ENCODE measurements around the gene LRRC8A.
"Not testable (repeated sequence)": the region's sequence is repeated elsewhere in the genome, so short reads cannot be mapped to it uniquely, and the experiment has no call there.

Gene LRRC8A

DNA sequence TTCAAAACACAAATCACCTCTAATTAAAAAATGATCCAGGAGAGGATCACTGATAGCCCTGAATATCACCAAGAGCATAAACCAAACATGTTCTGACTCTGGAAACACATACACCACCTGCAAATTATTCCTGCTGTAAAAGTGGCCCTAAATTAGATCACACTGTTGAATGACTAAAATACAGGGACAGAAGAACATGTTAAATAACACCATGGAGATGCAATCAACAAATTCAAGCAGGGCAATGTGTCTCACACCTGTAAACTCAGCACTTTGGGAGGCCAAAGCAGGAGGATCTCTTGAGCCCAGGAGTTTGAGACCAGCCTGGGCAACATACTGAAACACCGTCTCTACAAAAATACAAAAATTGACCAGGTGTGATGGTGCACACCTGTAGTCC, 34.1 kb upstream of the LRRC8A start:
- no peak overlapping the region for H3K4me3 ChIP-seq (ENCODE audit: low read length)
- H3K36me3 ChIP-seq (ENCODE audit: insufficient read depth, low read depth, low read length), result peaks cover 2% of the 10 kb centered on the region; the same call in 1 of the 2 replicates
- no peaks in the 10 kb centered on the region for H3K27me3 ChIP-seq (ENCODE audit: insufficient read depth, low read length)
- H3K9me3 ChIP-seq (ENCODE audit: insufficient read depth, low read depth, low read length), result no peaks in the 10 kb centered on the region; the same call in 1 of the 2 replicates
- H3K9ac ChIP-seq (ENCODE audit: low read depth, low read length), result no peak overlapping the region
- no peak overlapping the region for H3K27ac ChIP-seq (ENCODE audit: low read length)
- no peaks in the 10 kb centered on the region for H3K4me1 ChIP-seq (ENCODE audit: insufficient read depth, low read length)

DNA sequence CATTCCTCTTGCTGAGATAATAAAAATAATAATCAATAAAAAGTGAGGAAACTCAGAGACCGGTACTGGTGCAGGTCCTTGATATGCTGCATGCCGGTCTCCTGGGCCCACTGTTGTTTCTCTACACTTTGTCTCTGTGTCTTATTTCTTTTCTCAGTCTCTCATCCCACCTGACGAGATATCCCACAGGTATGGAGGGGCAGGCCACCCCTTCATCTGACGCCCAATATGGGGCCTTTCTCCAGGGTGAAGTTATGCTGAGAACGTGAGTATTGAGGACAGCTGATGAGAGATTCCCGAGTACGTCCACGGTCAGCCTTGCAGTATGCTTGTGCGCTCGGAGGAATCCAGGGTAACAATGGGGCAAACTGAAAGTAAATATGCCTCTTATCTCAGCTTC, 30.9 kb upstream of the LRRC8A start:
- not testable (repeated sequence) for H3K9ac ChIP-seq (ENCODE audit: low read depth, low read length); H3K27ac ChIP-seq (ENCODE audit: low read length); H3K4me1 ChIP-seq (ENCODE audit: insufficient read depth, low read length); H3K4me3 ChIP-seq (ENCODE audit: low read length); H3K27me3 ChIP-seq (ENCODE audit: insufficient read depth, low read length); H3K9me3 ChIP-seq (ENCODE audit: insufficient read depth, low read depth, low read length); H3K36me3 ChIP-seq (ENCODE audit: insufficient read depth, low read depth, low read length)

DNA sequence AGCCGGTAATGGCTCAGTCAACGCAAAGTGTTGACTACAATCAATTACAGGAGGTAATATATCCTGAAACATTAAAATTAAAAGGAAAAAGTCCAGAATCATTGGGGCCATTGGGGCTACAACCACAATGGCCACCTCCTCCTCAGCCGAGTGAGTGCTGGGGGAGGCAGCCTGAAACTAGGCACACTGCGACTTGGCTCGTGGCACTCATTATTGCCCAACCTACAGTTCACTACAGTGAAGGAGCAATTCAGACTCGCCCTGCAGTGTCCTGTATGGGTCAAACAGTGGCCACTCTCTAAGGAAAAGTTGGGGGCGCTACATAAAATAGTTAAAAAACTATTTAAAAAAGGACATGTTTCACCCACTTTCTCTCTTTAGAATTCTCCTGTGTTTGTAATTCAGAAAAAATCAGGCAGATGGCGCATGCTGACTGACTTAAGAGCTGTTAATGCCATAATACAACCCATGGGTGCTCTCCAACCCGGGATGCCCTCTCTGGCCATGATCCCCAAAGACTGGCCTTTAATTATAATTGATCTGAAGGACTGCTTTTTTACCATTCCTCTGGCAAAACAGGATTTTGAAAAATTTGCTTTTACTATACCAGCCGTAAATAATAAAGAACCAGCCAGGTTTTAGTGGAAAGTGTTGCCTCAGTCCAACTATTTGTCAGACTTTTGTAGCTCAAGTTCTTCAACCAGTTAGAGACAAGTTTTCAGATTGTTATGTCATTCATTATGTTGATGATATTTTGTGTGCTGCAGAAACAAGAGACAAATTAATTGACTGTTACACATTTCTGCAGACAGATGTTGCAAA, 29.9 kb upstream of the LRRC8A start:
- not testable (repeated sequence) for H3K27ac ChIP-seq (ENCODE audit: low read length)

DNA sequence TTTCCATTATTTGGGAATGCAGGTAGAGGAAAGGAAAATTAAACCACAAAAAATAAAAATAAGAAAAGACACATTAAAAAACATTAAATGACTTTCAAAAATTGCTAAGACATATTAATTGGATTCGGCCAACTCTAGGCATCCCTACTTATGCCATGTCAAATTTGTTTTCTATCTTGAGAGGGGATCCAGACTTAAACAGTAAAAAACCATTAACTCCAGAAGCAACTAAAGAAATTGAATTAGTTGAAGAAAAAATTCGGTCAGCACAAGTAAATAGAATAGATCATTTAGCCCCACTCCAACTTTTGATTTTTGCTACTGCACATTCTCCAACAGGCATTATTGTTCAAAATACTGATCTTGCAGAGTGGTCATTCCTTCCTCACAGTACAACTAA, 29.3 kb upstream of the LRRC8A start:
- H3K9ac ChIP-seq (ENCODE audit: low read depth, low read length); H3K27ac ChIP-seq (ENCODE audit: low read length); H3K9me3 ChIP-seq (ENCODE audit: insufficient read depth, low read depth, low read length); H3K4me1 ChIP-seq (ENCODE audit: insufficient read depth, low read length); H3K4me3 ChIP-seq (ENCODE audit: low read length); H3K36me3 ChIP-seq (ENCODE audit: insufficient read depth, low read depth, low read length); H3K27me3 ChIP-seq (ENCODE audit: insufficient read depth, low read length): not testable (repeated sequence)

More for the DNA sequence above, 29.9 kb upstream of the LRRC8A start:
- H3K4me3 ChIP-seq (ENCODE audit: low read length); H3K36me3 ChIP-seq (ENCODE audit: insufficient read depth, low read depth, low read length); H3K27me3 ChIP-seq (ENCODE audit: insufficient read depth, low read length); H3K9me3 ChIP-seq (ENCODE audit: insufficient read depth, low read depth, low read length); H3K9ac ChIP-seq (ENCODE audit: low read depth, low read length); H3K4me1 ChIP-seq (ENCODE audit: insufficient read depth, low read length): not testable (repeated sequence)

DNA sequence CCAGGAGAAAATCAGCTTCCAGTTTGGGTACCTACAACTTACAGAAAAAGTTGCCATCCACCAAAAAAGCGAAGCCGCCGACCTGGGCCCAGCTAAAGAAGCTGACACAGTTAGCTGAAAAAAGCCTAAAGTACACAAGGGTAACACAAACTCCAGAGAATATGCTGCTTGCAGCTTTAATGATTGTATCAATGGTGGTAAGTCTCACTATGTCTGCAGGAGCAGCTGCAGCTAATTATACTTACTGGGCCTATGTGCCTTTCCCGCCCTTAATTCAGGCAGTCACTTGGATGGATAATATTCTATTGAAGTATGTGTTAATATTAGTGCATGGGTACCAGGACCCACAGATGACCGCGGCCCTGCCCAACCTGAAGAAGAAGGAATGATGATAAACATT, 27.5 kb upstream of the LRRC8A start:
- not testable (repeated sequence) for H3K4me3 ChIP-seq (ENCODE audit: low read length); H3K27me3 ChIP-seq (ENCODE audit: insufficient read depth, low read length); H3K4me1 ChIP-seq (ENCODE audit: insufficient read depth, low read length); H3K9ac ChIP-seq (ENCODE audit: low read depth, low read length); H3K27ac ChIP-seq (ENCODE audit: low read length); H3K9me3 ChIP-seq (ENCODE audit: insufficient read depth, low read depth, low read length); H3K36me3 ChIP-seq (ENCODE audit: insufficient read depth, low read depth, low read length)

DNA sequence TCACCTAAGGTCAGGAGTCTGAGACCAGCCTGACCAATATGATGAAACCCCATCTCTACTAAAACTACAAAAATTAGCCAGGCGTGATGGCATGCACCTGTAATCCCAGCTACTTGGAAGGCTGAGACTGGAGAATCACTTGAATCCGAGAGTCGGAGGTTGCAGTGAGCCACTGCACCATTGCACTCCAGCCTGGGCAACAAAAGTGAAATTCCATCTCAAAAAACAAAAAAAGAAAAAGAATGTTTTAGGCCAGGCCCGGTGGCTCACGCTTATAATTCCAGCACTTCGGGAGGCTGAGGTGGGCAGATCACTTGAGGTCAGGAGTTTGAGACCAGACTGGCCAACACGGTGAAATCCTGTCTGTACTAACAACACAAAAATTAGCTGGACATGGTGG, 23.5 kb upstream of the LRRC8A start:
- H3K9me3 ChIP-seq (ENCODE audit: insufficient read depth, low read depth, low read length); H3K4me1 ChIP-seq (ENCODE audit: insufficient read depth, low read length); H3K36me3 ChIP-seq (ENCODE audit: insufficient read depth, low read depth, low read length); H3K4me3 ChIP-seq (ENCODE audit: low read length); H3K9ac ChIP-seq (ENCODE audit: low read depth, low read length); H3K27me3 ChIP-seq (ENCODE audit: insufficient read depth, low read length); H3K27ac ChIP-seq (ENCODE audit: low read length): not testable (repeated sequence)

DNA sequence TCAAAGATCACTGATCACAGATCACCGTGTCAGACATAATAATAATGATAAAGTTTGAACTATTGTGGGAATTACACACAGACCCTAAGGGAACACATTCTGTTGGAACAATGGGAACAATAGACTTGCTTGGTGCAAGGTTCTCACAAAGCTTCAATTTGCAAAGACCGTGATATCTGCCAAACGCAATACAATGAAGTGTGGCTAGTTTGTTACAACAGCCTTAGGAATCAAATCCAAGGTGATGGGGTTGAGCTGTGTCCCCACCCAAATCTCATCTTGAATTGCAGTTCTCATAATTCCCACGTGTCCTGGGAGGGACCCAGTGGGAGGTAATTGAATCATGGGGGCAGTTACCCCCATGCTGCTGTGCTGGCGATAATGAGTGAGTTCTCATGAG, 21.0 kb upstream of the LRRC8A start:
- Histone ChIP-seq H3K4me1 (ENCODE audit: insufficient read depth, low read length) (peaks cover 4% of the 10 kb centered on the region), H3K9ac (ENCODE audit: low read depth, low read length) (no peak overlapping the region), H3K9me3 (ENCODE audit: insufficient read depth, low read depth, low read length) (no peaks in the 10 kb centered on the region), H3K27ac (ENCODE audit: low read length) (no peak overlapping the region), H3K4me3 (ENCODE audit: low read length) (no peak overlapping the region), H3K27me3 (ENCODE audit: insufficient read depth, low read length) (no peaks in the 10 kb centered on the region), H3K36me3 (ENCODE audit: insufficient read depth, low read depth, low read length) (no peaks in the 10 kb centered on the region)

DNA sequence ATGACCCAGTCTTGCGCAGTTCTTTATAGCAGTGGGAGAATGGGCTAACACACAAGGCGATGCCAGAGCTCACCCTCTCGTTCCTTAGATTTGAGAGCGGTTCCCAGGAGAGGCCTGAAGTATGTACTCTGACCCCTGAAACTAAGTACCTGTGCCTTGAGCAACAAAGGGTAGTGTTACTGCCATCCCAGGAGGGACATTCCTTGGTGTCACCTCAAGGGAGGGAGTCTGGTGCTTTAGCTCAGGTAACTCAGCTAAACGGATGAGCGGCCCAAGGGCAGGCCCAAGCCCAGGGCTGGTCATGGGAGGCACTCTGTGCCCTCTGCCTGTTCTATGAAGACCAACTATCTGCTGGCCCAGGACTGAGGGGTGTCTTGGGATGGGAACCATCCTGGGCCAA, 20.4 kb upstream of the LRRC8A start:
- H3K27ac ChIP-seq (ENCODE audit: low read length), result no peak overlapping the region
- H3K4me3 ChIP-seq (ENCODE audit: low read length), result no peak overlapping the region
- no peak overlapping the region for H3K9ac ChIP-seq (ENCODE audit: low read depth, low read length)
- H3K4me1 ChIP-seq (ENCODE audit: insufficient read depth, low read length), result peaks cover 4% of the 10 kb centered on the region
- no peaks in the 10 kb centered on the region for H3K9me3 ChIP-seq (ENCODE audit: insufficient read depth, low read depth, low read length)
- no peaks in the 10 kb centered on the region for H3K36me3 ChIP-seq (ENCODE audit: insufficient read depth, low read depth, low read length)
- no peaks in the 10 kb centered on the region for H3K27me3 ChIP-seq (ENCODE audit: insufficient read depth, low read length)

DNA sequence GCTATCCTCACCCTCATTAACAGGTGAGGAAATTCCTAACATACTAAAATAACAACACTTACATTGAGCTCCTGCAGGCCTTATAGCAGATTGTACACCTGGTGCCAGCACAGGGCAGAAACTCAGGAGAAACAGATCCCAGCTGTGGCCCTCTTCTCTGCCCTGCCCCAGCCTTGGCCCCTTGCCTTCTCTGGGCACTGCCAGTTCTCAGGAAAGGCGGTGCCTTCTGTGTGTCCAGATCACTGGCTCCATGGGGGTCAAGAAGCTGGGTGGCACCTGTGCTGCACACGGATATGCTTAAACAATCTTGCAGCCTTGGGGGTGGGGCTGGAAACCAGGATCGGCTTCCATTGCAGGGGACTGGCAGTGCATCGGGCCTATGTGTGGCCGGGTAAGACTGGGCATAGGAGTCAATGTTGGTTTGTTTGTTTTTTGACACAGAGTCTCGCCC, 19.5 kb upstream of the LRRC8A start:
- Histone ChIP-seq H3K4me1 (ENCODE audit: insufficient read depth, low read length) (peaks cover 4% of the 10 kb centered on the region), H3K9ac (ENCODE audit: low read depth, low read length) (no peak overlapping the region), H3K4me3 (ENCODE audit: low read length) (no peak overlapping the region), H3K9me3 (ENCODE audit: insufficient read depth, low read depth, low read length) (no peaks in the 10 kb centered on the region), H3K36me3 (ENCODE audit: insufficient read depth, low read depth, low read length) (no peaks in the 10 kb centered on the region), H3K27ac (ENCODE audit: low read length) (no peak overlapping the region), H3K27me3 (ENCODE audit: insufficient read depth, low read length) (no peaks in the 10 kb centered on the region)

DNA sequence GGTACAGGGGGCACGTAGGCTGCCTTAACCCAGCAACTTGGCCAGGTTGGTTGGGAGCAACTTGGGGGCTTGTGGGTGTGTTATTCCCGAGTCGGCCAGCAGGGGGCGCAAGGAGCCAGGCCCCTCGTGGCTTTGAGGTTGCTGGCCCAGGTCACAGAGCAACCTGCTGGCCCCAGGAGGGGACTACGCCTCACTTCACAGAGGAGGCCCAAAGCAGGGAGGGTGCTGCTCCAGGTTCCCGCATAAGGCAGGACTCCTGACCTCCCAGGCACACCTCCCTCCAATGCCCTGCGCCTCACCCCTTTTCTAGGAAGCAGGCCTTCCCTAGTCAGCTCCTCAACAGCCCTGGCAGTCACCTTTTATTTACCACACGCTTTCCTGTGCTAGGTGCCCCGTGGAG, 18.3 kb upstream of the LRRC8A start:
- H3K9me3 ChIP-seq (ENCODE audit: insufficient read depth, low read depth, low read length), result no peaks in the 10 kb centered on the region

DNA sequence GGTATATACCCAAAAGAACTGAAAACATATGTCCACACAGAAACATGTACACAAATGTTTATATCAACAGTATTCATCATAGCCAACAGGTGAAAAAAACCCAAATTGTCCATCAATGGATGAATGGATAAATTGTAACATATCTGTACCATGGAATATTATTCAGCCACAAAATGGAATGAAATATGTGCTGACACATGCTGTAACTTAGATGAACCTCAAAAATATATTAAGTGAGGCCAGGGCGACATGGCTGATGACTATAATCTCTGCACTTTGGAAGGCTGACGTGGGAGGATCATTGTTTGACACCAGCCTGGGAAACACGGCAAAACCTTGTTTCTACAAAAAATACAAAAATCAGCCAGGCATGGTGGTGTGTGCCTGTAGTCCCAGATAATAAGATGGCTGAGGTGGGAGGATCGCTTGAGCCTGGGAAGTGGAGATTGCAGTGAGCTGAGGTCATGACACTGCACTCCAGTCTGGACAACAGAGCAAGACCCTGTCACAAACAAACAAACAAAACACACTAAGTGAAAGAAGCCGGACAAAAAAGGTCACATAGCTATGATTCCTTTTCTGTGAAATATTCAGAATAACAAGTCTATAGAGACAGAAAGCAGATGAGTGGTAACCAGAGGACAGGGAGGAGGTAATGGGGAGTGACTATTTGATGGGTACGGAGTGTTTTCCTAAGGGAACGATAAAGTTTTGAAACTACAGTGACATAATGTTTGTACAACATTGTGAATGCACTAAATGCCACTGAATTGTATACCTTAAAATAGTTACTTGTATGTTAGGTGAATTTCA, 11.6 kb upstream of the LRRC8A start:
- Histone ChIP-seq H3K4me3 (ENCODE audit: low read length) (no peak overlapping the region), H3K9me3 (ENCODE audit: insufficient read depth, low read depth, low read length) (no peaks in the 10 kb centered on the region), H3K27ac (ENCODE audit: low read length) (no peak overlapping the region), H3K4me1 (ENCODE audit: insufficient read depth, low read length) (no peaks in the 10 kb centered on the region), H3K9ac (ENCODE audit: low read depth, low read length) (no peak overlapping the region), H3K36me3 (ENCODE audit: insufficient read depth, low read depth, low read length) (peaks cover 10% of the 10 kb centered on the region; the same call in 1 of the 2 replicates), H3K27me3 (ENCODE audit: insufficient read depth, low read length) (no peaks in the 10 kb centered on the region)

More for the DNA sequence above, 18.3 kb upstream of the LRRC8A start:
- H3K27ac ChIP-seq (ENCODE audit: low read length), result no peak overlapping the region
- H3K9ac ChIP-seq (ENCODE audit: low read depth, low read length), result no peak overlapping the region
- H3K27me3 ChIP-seq (ENCODE audit: insufficient read depth, low read length), result no peaks in the 10 kb centered on the region
- no peaks in the 10 kb centered on the region for H3K36me3 ChIP-seq (ENCODE audit: insufficient read depth, low read depth, low read length)
- H3K4me3 ChIP-seq (ENCODE audit: low read length), result no peak overlapping the region
- peaks cover 4% of the 10 kb centered on the region for H3K4me1 ChIP-seq (ENCODE audit: insufficient read depth, low read length)

DNA sequence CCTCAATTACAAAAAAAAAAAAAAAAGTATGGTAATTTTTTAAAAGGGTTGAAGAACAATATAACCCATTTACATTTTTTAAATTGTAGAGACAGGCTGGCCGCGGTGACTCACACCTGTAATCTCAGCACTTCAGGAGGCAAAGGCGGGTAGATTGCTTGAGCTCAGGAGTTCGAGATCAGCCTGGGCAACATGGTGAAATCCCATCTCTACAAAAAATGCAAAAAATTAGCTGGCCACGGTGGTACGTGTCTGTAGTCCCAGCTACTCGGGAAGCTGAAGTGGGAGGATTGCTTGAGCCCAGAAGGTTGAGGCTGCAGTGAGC, 11.0 kb upstream of the LRRC8A start:
- H3K9me3 ChIP-seq (ENCODE audit: insufficient read depth, low read depth, low read length); H3K4me3 ChIP-seq (ENCODE audit: low read length); H3K27ac ChIP-seq (ENCODE audit: low read length); H3K27me3 ChIP-seq (ENCODE audit: insufficient read depth, low read length); H3K9ac ChIP-seq (ENCODE audit: low read depth, low read length); H3K4me1 ChIP-seq (ENCODE audit: insufficient read depth, low read length); H3K36me3 ChIP-seq (ENCODE audit: insufficient read depth, low read depth, low read length): not testable (repeated sequence)

Measured in iPS-20b (cell line).